ACC112 (cell line): ENCODE results near the gene ERN1.

ENCODE experiments used
- H2AFZ ChIP-seq: fragments of 200-600 bp; sonication (generic); one replicate; pipeline ENCODE4 v1.6.0; 2017; ENCODE audit warnings: antibody characterized with exemption, low read length; ENCODE audit not compliant: unreplicated experiment
- H3K27ac ChIP-seq: fragments of 200-600 bp; sonication (generic); 2 replicates; pipeline ENCODE4 v1.5.1; 2014; ENCODE audit warnings: low read depth, mild to moderate bottlenecking, antibody characterized with exemption, low read length, moderate library complexity
- H3K27me3 ChIP-seq: fragments of 200-600 bp; sonication (generic); 2 replicates; pipeline ENCODE4 v1.6.1; 2014; ENCODE audit warnings: mild to moderate bottlenecking, antibody characterized with exemption, low read length, moderate library complexity, mixed read lengths; ENCODE audit not compliant: insufficient read depth
- H3K36me3 ChIP-seq: fragments of 200-600 bp; sonication (generic); 2 replicates; pipeline ENCODE4 v1.6.1; 2016; ENCODE audit warnings: mild to moderate bottlenecking, antibody characterized with exemption, low read length, moderate library complexity, mixed read lengths; ENCODE audit not compliant: insufficient read depth
- H3K4me1 ChIP-seq: fragments of 200-600 bp; sonication (generic); one replicate; pipeline ENCODE4 v1.6.1; 2016; ENCODE audit warnings: low read length, mixed read lengths; ENCODE audit not compliant: insufficient read depth, unreplicated experiment, control insufficient read depth
- H3K4me3 ChIP-seq: fragments of 200-600 bp; sonication (generic); 2 replicates; pipeline ENCODE4 v1.5.1; 2014; ENCODE audit warnings: mild to moderate bottlenecking, low read depth, low read length
- H3K79me2 ChIP-seq: fragments of 200-600 bp; sonication (generic); one replicate; pipeline ENCODE4 v1.6.0; 2016; ENCODE audit warnings: low read length; ENCODE audit not compliant: control insufficient read depth, unreplicated experiment, insufficient read depth

Gene ERN1

DNA sequence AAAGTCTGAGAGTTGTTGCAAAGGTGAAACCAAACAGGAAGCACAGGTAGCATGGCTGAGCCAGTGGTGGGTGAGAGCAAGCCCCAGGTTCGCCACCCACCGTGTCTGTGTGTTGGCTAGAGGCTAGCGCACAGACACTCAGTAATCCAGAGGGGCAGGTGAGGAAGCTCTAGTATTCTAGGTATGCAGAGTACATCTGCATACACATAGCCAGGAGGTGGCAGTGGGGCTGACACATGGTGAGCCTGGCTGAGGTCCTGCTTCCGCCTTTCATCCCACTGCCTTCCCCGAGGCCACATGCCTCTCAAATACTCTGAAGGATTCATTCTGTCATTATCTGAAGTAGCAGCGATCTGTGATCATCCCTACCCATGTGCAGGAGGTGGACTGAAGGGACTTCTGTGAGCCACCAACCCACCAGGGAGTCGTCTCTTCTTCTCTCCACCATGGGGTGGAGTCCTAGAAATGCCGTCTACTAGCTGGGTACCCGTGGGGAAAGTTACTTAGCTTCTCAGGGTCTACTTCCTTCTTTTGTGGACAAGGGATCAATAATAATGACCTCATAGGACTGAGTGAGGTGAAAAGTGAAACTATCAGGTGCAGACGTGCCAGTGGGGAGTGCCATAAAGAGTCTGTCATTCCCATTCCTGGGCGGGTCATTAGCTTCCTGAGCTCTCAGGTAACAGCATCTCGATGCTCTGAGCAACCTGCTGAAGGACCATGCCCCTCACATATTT, 73.5 kb downstream of the ERN1 start:
- H2AFZ ChIP-seq = no peak overlapping the region
- no peaks in the 10 kb centered on the region for H3K79me2 ChIP-seq

GRCh38 chr17:64055183-64056142, 74.5 kb downstream of the ERN1 start:
- peaks cover 5% of the 10 kb centered on the region; the same call in 1 of the 2 replicates for H3K36me3 ChIP-seq

More for the DNA sequence above, 73.5 kb downstream of the ERN1 start:
- H3K27ac ChIP-seq = no peak overlapping the region
- H3K27me3 ChIP-seq = no peaks in the 10 kb centered on the region
- no peak overlapping the region for H3K4me3 ChIP-seq
- peaks cover 2% of the 10 kb centered on the region for H3K4me1 ChIP-seq
- 0 out of 2 replicates have a peak, but pooled peaks cover 3% of the 10 kb centered on the region for H3K36me3 ChIP-seq

DNA sequence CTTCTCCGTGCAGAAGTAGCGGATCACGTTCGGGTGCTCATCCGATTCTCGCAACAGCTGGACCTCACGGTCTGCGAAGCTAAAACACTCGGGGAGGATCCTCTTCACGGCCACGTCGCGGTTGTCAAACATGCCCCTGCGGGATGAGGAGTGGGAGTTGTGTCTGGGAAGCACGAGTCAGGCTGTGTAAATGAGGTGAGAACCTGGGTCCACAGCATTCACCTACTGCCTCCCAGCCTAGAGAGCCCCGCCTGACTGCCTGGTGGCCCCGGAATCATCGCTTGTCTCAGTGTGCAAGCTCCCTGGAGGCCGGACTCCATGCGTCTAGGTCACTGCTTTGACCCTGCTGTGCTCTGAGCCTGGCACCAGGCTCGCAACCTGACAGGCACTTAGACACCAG, 75.6 kb downstream of the ERN1 start:
- Histone ChIP-seq H3K4me3 (no peak overlapping the region), H3K4me1 (no peaks in the 10 kb centered on the region), H3K79me2 (no peaks in the 10 kb centered on the region), H3K27ac (no peak overlapping the region), H3K27me3 (no peaks in the 10 kb centered on the region), H2AFZ (no peak overlapping the region), H3K36me3 (peaks cover 10% of the 10 kb centered on the region; the same call in 1 of the 2 replicates)

More at GRCh38 chr17:64055183-64056142, 74.5 kb downstream of the ERN1 start:
- no peak overlapping the region for H3K4me3 ChIP-seq
- H2AFZ ChIP-seq = no peak overlapping the region
- H3K79me2 ChIP-seq = no peaks in the 10 kb centered on the region
- no peak overlapping the region for H3K27ac ChIP-seq
- H3K4me1 ChIP-seq = no peaks in the 10 kb centered on the region
- H3K27me3 ChIP-seq = no peaks in the 10 kb centered on the region

GRCh38 chr17:64053101-64053500, 76.8 kb downstream of the ERN1 start:
- Histone ChIP-seq H3K4me3 (no peak overlapping the region), H3K36me3 (peaks cover 10% of the 10 kb centered on the region; the same call in 1 of the 2 replicates), H3K79me2 (no peaks in the 10 kb centered on the region), H3K27me3 (no peaks in the 10 kb centered on the region), H3K27ac (no peak overlapping the region), H3K4me1 (no peaks in the 10 kb centered on the region), H2AFZ (no peak overlapping the region)

DNA sequence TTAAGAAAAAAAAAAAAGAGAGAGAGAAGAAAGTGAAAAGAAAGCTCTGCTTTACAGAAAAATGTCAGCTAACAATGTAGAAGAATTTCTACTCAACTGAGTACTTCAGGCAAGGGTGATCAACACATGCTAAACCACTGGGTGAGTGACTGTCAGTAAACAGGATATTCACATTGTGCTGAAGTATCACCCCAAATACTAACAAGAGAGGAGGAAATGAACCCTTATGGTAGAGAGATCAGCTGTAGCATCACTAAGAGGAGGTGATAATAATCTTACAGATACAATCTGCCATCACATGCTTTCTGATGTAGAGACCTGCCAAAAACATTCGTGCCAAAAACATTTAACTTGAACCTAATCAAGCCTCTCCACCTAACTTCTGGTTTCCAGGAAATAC, 78.8 kb downstream of the ERN1 start:
- Histone ChIP-seq H3K79me2 (no peaks in the 10 kb centered on the region), H3K4me1 (no peaks in the 10 kb centered on the region), H3K4me3 (no peak overlapping the region), H3K27ac (no peak overlapping the region), H3K27me3 (no peaks in the 10 kb centered on the region), H3K36me3 (peaks cover 10% of the 10 kb centered on the region; the same call in 1 of the 2 replicates), H2AFZ (no peak overlapping the region)

GRCh38 chr17:64048805-64049204, 81.1 kb downstream of the ERN1 start:
- Histone ChIP-seq H3K4me1 (no peaks in the 10 kb centered on the region), H3K79me2 (no peaks in the 10 kb centered on the region), H3K27ac (no peak overlapping the region), H2AFZ (no peak overlapping the region), H3K36me3 (peaks cover 7% of the 10 kb centered on the region; the same call in 1 of the 2 replicates), H3K4me3 (no peak overlapping the region), H3K27me3 (no peaks in the 10 kb centered on the region)

- H2AFZ ChIP-seq = no peak overlapping the region
- H3K4me3 ChIP-seq = no peak overlapping the region
- H3K27me3 ChIP-seq = no peaks in the 10 kb centered on the region
- H3K79me2 ChIP-seq = no peaks in the 10 kb centered on the region
- H3K36me3 ChIP-seq = peaks cover 2% of the 10 kb centered on the region; the same call in 1 of the 2 replicates
- peaks cover 10% of the 10 kb centered on the region for H3K4me1 ChIP-seq
- no peak overlapping the region for H3K27ac ChIP-seq
Observed at GRCh38 chr17:64045176-64045575, 84.8 kb downstream of the ERN1 start.

DNA sequence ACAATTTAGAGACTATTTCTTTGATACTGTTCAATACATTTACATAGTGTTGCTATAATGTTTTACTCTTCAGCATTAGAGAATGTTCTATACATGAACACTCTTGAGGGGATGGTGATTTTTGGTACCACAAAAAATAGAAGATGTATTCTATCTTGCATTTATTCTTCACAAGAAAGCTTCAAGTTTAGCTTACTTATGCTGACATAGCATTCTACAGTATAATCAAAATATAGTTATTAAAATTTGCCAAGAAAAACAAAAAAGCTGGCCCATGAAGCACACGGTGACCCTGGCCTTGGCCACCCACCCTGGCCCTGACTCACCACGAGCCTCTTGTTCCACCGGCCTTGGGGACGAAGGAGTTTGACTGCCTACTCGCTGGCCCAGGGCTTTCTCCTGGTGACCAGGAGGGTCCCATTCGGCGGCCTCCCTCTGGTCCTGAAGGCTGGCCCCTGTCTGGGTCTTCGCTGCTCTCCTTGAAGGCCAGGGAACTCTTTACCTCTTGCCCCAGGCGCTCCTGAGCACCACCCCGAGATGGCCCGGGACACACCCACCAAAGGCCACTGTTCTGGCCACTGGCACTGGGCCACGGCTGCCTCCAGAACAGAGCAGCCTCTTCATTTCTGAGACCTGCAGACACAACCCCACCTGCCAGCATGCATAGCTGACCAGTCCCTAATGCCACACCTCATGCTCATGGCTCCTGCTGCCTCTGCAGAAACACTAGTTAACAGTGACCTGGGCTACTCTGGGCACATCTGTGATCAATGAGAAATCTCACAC, 87.1 kb downstream of the ERN1 start:
- Histone ChIP-seq H3K27me3 (no peaks in the 10 kb centered on the region), H3K4me3 (no peak overlapping the region), H3K79me2 (no peaks in the 10 kb centered on the region), H3K4me1 (peaks cover 10% of the 10 kb centered on the region), H2AFZ (no peak overlapping the region), H3K36me3 (0 out of 2 replicates have a peak, but pooled peaks cover 4% of the 10 kb centered on the region), H3K27ac (no peak overlapping the region)

DNA sequence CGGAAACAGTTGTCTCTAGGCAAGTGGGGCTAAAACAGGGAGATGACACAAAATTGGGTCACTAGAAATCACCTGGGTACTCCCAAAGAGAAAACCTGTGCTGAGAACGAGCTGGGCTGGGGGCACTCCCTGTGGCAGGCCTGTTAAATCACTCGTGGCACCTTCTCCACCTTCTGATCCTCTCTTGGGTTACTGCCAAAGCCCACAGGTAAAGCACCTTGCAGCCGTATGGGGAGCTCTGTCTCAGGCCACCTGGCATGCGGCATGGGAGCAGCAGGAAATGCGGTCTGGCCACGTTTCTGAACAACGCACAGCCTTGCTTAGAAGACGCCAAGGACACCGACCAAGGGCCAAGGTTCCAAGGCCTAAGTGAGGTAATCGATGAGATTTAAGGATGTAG, 88.0 kb downstream of the ERN1 start:
- no peak overlapping the region for H3K4me3 ChIP-seq
- no peaks in the 10 kb centered on the region for H3K27me3 ChIP-seq
- H3K27ac ChIP-seq = no peak overlapping the region
- 0 out of 2 replicates have a peak, but pooled peaks cover 4% of the 10 kb centered on the region for H3K36me3 ChIP-seq
- H3K4me1 ChIP-seq = peaks cover 10% of the 10 kb centered on the region
- H3K79me2 ChIP-seq = no peaks in the 10 kb centered on the region
- H2AFZ ChIP-seq = no peak overlapping the region

DNA sequence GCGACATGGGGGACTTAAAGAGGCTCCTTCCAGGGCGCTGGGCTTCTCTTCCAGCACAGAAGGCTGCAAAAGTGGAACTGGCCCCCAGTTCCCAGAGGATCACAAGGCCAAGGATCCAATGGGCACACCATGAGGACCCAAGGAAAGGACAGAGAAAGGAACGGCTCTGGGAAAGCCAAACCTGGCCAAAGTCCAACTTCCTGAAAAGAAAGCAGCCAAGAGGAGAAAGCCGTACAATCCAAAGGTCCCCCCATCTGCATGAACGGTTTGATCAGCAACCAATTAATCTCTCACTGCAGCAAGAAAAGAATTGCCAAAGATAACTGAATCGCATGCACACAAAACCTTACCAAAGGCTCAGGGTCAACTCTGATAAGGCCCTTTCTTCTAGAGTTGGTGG, 89.7 kb downstream of the ERN1 start:
- Histone ChIP-seq H3K27me3 (no peaks in the 10 kb centered on the region), H3K36me3 (0 out of 2 replicates have a peak, but pooled peaks cover 4% of the 10 kb centered on the region), H2AFZ (no peak overlapping the region), H3K79me2 (no peaks in the 10 kb centered on the region), H3K27ac (no peak overlapping the region), H3K4me1 (peaks cover 10% of the 10 kb centered on the region), H3K4me3 (no peak overlapping the region)
